ENCODE data around the gene LCLAT1.
"Not testable (repeated sequence)": the region's sequence is repeated elsewhere in the genome, so short reads cannot be mapped to it uniquely, and the experiment has no call there.

The LCLAT1 gene

GRCh38 chr2:30510409-30510808 is 63.4 kb downstream of the LCLAT1 start:
- H2AFZ ChIP-seq (ENCODE audit: low read length), result no peak overlapping the region
- no peak overlapping the region for H3K4me2 ChIP-seq (ENCODE audit: low read depth, low read length, poor library complexity, severe bottlenecking)
- peaks cover 29% of the 10 kb centered on the region for H4K20me1 ChIP-seq (ENCODE audit: insufficient read depth, low read length, poor library complexity, severe bottlenecking)
- H3K36me3 ChIP-seq (ENCODE audit: insufficient read depth, low read length), result no peaks in the 10 kb centered on the region
- no peak for TF ChIP-seq EZH2phosphoT487 (IDR thresholded peaks at IDR 0.05; ENCODE audit: borderline replicate concordance)
- TF ChIP-seq CTCF (conservative IDR thresholded peaks at IDR 0.05; ENCODE audit: low read length), result no peak
- no peak overlapping the region for H3K4me3 ChIP-seq (ENCODE audit: low read length, poor library complexity, severe bottlenecking)
- H3K79me2 ChIP-seq (ENCODE audit: insufficient read depth, low read length), result peaks cover 44% of the 10 kb centered on the region
- no peaks in the 10 kb centered on the region for H3K4me1 ChIP-seq (ENCODE audit: insufficient read depth, low read length, poor library complexity, severe bottlenecking)
- no peaks in the 10 kb centered on the region for H3K9me2 ChIP-seq (replicated peaks; ENCODE audit: low read depth, low read length)
- H3K9me3 ChIP-seq (ENCODE audit: insufficient read depth, low read depth, low read length), result no peaks in the 10 kb centered on the region; the same call in 1 of the 2 replicates
- no peak overlapping the region for H3K9ac ChIP-seq (ENCODE audit: low read depth, low read length, poor library complexity, severe bottlenecking)
- no peaks in the 10 kb centered on the region for H3F3A ChIP-seq (ENCODE audit: low read depth)
- H3K27me3 ChIP-seq (ENCODE audit: insufficient read depth, low read length, poor library complexity, severe bottlenecking), result no peaks in the 10 kb centered on the region

DNA sequence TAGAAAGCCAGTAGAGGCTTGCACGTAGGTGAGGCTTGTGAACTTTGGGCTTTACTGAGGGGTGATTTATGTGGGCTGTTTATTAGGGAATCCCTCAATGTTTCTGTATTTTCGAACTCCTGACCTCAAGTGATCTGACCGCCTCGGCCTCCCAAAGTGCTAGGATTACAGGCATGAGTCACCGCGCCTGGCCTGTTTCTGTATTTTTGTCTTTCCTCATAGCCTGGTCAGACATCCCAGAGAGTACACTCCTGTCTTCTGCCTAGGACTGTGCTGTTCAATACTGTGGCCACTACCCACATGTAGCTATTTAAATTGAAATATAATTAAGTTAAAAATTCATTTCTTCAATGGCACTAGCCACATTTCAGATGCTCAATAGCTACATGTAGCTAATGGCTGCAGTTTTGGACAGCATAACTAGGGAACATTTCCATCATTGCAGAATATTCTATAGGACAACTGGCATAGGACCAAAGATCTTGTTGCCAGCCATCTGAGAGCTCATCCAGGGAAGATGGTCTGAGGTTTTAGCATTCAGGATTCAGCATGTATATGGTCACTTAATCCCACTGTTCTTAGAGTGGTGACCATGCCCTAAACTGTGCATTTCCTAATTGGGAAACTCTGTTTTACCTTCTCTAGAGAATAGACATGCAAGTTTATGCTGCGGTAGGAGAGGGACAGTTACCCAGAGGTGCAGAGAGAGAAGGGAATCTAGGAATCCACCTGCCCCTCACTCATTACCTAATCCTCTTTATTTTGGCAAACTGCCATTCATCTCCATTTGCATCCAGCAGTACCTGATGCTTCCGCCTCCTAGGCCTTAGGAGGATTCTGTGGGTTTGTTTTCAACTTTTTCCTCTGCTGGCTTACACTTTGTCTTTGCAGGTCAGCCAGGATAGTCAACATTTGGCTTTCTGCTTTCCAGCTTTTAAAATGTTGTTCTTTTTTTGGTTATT is 64.4 kb downstream of the LCLAT1 start:
- no peaks in the 10 kb centered on the region for H3K4me1 ChIP-seq (ENCODE audit: insufficient read depth, low read length, poor library complexity, severe bottlenecking)
- no peaks in the 10 kb centered on the region for H3K9me2 ChIP-seq (replicated peaks; ENCODE audit: low read depth, low read length)
- H3K36me3 ChIP-seq (ENCODE audit: insufficient read depth, low read length), result no peaks in the 10 kb centered on the region
- H3F3A ChIP-seq (ENCODE audit: low read depth), result no peaks in the 10 kb centered on the region
- no peak overlapping the region for H2AFZ ChIP-seq (ENCODE audit: low read length)
- no peak overlapping the region for H3K9ac ChIP-seq (ENCODE audit: low read depth, low read length, poor library complexity, severe bottlenecking)
- TF ChIP-seq CTCF (conservative IDR thresholded peaks at IDR 0.05; ENCODE audit: low read length) (no peak), EZH2phosphoT487 (IDR thresholded peaks at IDR 0.05; ENCODE audit: borderline replicate concordance) (no peak)
- H3K4me3 ChIP-seq (ENCODE audit: low read length, poor library complexity, severe bottlenecking), result no peak overlapping the region
- peaks cover 48% of the 10 kb centered on the region for H3K79me2 ChIP-seq (ENCODE audit: insufficient read depth, low read length)
- no peak overlapping the region for H3K4me2 ChIP-seq (ENCODE audit: low read depth, low read length, poor library complexity, severe bottlenecking)
- peaks cover 23% of the 10 kb centered on the region for H4K20me1 ChIP-seq (ENCODE audit: insufficient read depth, low read length, poor library complexity, severe bottlenecking)
- H3K27me3 ChIP-seq (ENCODE audit: insufficient read depth, low read length, poor library complexity, severe bottlenecking), result no peaks in the 10 kb centered on the region
- no peaks in the 10 kb centered on the region; the same call in 1 of the 2 replicates for H3K9me3 ChIP-seq (ENCODE audit: insufficient read depth, low read depth, low read length)

GRCh38 chr2:30512243-30512886 is 65.3 kb downstream of the LCLAT1 start:
- no peak for TF ChIP-seq EZH2phosphoT487 (IDR thresholded peaks at IDR 0.05; ENCODE audit: borderline replicate concordance)
- no peak for TF ChIP-seq CTCF (conservative IDR thresholded peaks at IDR 0.05; ENCODE audit: low read length)
- Histone ChIP-seq H3K79me2 (ENCODE audit: insufficient read depth, low read length) (peaks cover 46% of the 10 kb centered on the region), H3K27me3 (ENCODE audit: insufficient read depth, low read length, poor library complexity, severe bottlenecking) (no peaks in the 10 kb centered on the region), H3K36me3 (ENCODE audit: insufficient read depth, low read length) (no peaks in the 10 kb centered on the region), H3K4me3 (ENCODE audit: low read length, poor library complexity, severe bottlenecking) (no peak overlapping the region), H3F3A (ENCODE audit: low read depth) (no peaks in the 10 kb centered on the region), H3K9me2 (replicated peaks; ENCODE audit: low read depth, low read length) (no peaks in the 10 kb centered on the region), H2AFZ (ENCODE audit: low read length) (no peak overlapping the region), H3K4me2 (ENCODE audit: low read depth, low read length, poor library complexity, severe bottlenecking) (no peak overlapping the region), H3K9me3 (ENCODE audit: insufficient read depth, low read depth, low read length) (no peaks in the 10 kb centered on the region; the same call in 1 of the 2 replicates), H3K4me1 (ENCODE audit: insufficient read depth, low read length, poor library complexity, severe bottlenecking) (no peaks in the 10 kb centered on the region), H3K9ac (ENCODE audit: low read depth, low read length, poor library complexity, severe bottlenecking) (no peak overlapping the region), H4K20me1 (ENCODE audit: insufficient read depth, low read length, poor library complexity, severe bottlenecking) (peaks cover 23% of the 10 kb centered on the region)

- not testable (repeated sequence) for H3K4me1 ChIP-seq (ENCODE audit: insufficient read depth, low read length, poor library complexity, severe bottlenecking); H3F3A ChIP-seq (ENCODE audit: low read depth)
- peaks cover 37% of the 10 kb centered on the region for H3K79me2 ChIP-seq (ENCODE audit: insufficient read depth, low read length)
These were observed 66.6 kb downstream of the LCLAT1 start for GRCh38 chr2:30513649-30514048.

More at GRCh38 chr2:30513649-30514048, 66.6 kb downstream of the LCLAT1 start:
- peaks cover 23% of the 10 kb centered on the region for H4K20me1 ChIP-seq (ENCODE audit: insufficient read depth, low read length, poor library complexity, severe bottlenecking)
- H3K9me3 ChIP-seq (ENCODE audit: insufficient read depth, low read depth, low read length); H3K4me2 ChIP-seq (ENCODE audit: low read depth, low read length, poor library complexity, severe bottlenecking); H3K4me3 ChIP-seq (ENCODE audit: low read length, poor library complexity, severe bottlenecking); H2AFZ ChIP-seq (ENCODE audit: low read length); H3K27me3 ChIP-seq (ENCODE audit: insufficient read depth, low read length, poor library complexity, severe bottlenecking); H3K9ac ChIP-seq (ENCODE audit: low read depth, low read length, poor library complexity, severe bottlenecking); H3K9me2 ChIP-seq (replicated peaks; ENCODE audit: low read depth, low read length); H3K36me3 ChIP-seq (ENCODE audit: insufficient read depth, low read length): not testable (repeated sequence)

All from Loucy (cell line).